Naive B cell (primary cell): Measurements from ENCODE around the gene GABRB2. TPM values are rescaled to one million over a fixed set of nuclear protein-coding genes. Genes with fewer than 3 reads are reported as not detected.

ENCODE experiments used
- ATAC-seq, 2 donors: fragments of 150-1000 bp; cut with Tn5 transposase; 2 replicates each; pipeline ENCODE4 v1.10.0; 2021; ENCODE audit warnings: low read depth in 2 of 2, mild to moderate bottlenecking in 2 of 2, moderate library complexity in 2 of 2
- DNase-seq: peaks from one replicate; pipeline ENCODE4 v3.0.0; 2022
- H3K27ac Mint-ChIP-seq, 6 donors: one replicate each; pipeline ENCODE4 v1.8.0; 2020 to 2022; ENCODE audit warnings: mild to moderate bottlenecking in 6 of 6, mixed read lengths in 6 of 6, moderate library complexity in 5 of 6, inconsistent platforms in 2 of 6
- H3K27me3 Mint-ChIP-seq, 3 donors: one replicate each; pipeline ENCODE4 v1.8.0; 2021 to 2022; ENCODE audit warnings: mixed read lengths in 3 of 3, mild to moderate bottlenecking in 1 of 3
- H3K36me3 Mint-ChIP-seq, 2 donors: one replicate each; pipeline ENCODE4 v1.8.0; 2020 to 2022; ENCODE audit warnings: mixed read lengths in 2 of 2, inconsistent platforms in 1 of 2, mild to moderate bottlenecking in 1 of 2
- H3K4me1 Mint-ChIP-seq, 3 donors: one replicate each; pipeline ENCODE4 v1.8.0; 2020 to 2022; ENCODE audit warnings: mixed read lengths in 3 of 3, inconsistent platforms in 1 of 3, mild to moderate bottlenecking in 1 of 3, moderate library complexity in 1 of 3
- H3K4me3 Mint-ChIP-seq, 8 donors: one replicate each; pipeline ENCODE4 v1.8.0; 2020 to 2022; ENCODE audit warnings: mild to moderate bottlenecking in 8 of 8, mixed read lengths in 8 of 8, moderate library complexity in 8 of 8, inconsistent platforms in 2 of 8
- H3K9me3 Mint-ChIP-seq, 7 donors: one replicate each; pipeline ENCODE4 v1.8.0; 2020 to 2022; ENCODE audit warnings: mixed read lengths in 7 of 7, mild to moderate bottlenecking in 5 of 7, inconsistent platforms in 2 of 7, moderate library complexity in 1 of 7
- polyA plus RNA-seq, 6 donors: library from polyadenylated mRNA; unstranded; fragments of 300-500 nt; fragmentation: Illumina TruSeq; gene quantifications; one replicate each; pipeline ENCODE4 v1.2.3, GENCODE V29; 2021; ENCODE audit warnings: low read depth in 6 of 6

Gene GABRB2
- polyA plus RNA-seq, 6 donors from 2014 or later, result 0.11 to 0.58 (median 0.21) TPM; not detected in 2

- H3K4me3 Mint-ChIP-seq, result no peak overlapping the region
- H3K4me1 Mint-ChIP-seq, result no peaks in the 10 kb centered on the region
- ATAC-seq, result no peak
- H3K9me3 Mint-ChIP-seq, result peaks cover 0 to 2% (median 0%) of the 10 kb centered on the region in 7 donors
- H3K27ac Mint-ChIP-seq, result no peak overlapping the region
- DNase-seq, result no peak
- no peaks in the 10 kb centered on the region for H3K27me3 Mint-ChIP-seq
- H3K36me3 Mint-ChIP-seq, result no peaks in the 10 kb centered on the region
These were observed 146.4 kb downstream of the GABRB2 start for GRCh38 chr5:161399996-161400562.

- Mint-ChIP-seq H3K27me3 (no peaks in the 10 kb centered on the region), H3K4me3 (no peak overlapping the region), H3K36me3 (no peaks in the 10 kb centered on the region), H3K9me3 (peaks cover 0 to 2% (median 0%) of the 10 kb centered on the region in 7 donors), H3K4me1 (no peaks in the 10 kb centered on the region), H3K27ac (no peak overlapping the region)
- DNase-seq, result no peak
- ATAC-seq, result no peak
These were observed 149.1 kb downstream of the GABRB2 start for GRCh38 chr5:161397448-161397847.

- Mint-ChIP-seq H3K27me3 (no peaks in the 10 kb centered on the region), H3K4me3 (no peak overlapping the region), H3K36me3 (no peaks in the 10 kb centered on the region), H3K9me3 (peaks cover 0 to 2% (median 0%) of the 10 kb centered on the region in 7 donors), H3K27ac (no peak overlapping the region), H3K4me1 (no peaks in the 10 kb centered on the region)
- ATAC-seq (no peak), DNase-seq (no peak)
These were observed 150.4 kb downstream of the GABRB2 start for GRCh38 chr5:161396171-161396570.

GRCh38 chr5:161391724-161392123, 154.8 kb downstream of the GABRB2 start:
- no peak for DNase-seq
- no peak for ATAC-seq
- H3K4me3 Mint-ChIP-seq, result no peak overlapping the region
- no peak overlapping the region for H3K27ac Mint-ChIP-seq
- H3K4me1 Mint-ChIP-seq, result no peaks in the 10 kb centered on the region
- H3K36me3 Mint-ChIP-seq, result no peaks in the 10 kb centered on the region
- no peaks in the 10 kb centered on the region for H3K9me3 Mint-ChIP-seq
- H3K27me3 Mint-ChIP-seq, result no peaks in the 10 kb centered on the region

- Mint-ChIP-seq H3K4me1 (no peaks in the 10 kb centered on the region), H3K36me3 (no peaks in the 10 kb centered on the region), H3K4me3 (no peak overlapping the region), H3K9me3 (no peaks in the 10 kb centered on the region), H3K27me3 (peaks cover 0 to 3% (median 0%) of the 10 kb centered on the region in 3 donors), H3K27ac (no peak overlapping the region)
- ATAC-seq (no peak), DNase-seq (no peak)
These were observed 155.5 kb downstream of the GABRB2 start for GRCh38 chr5:161391016-161391415.

GRCh38 chr5:161387121-161387520, 159.4 kb downstream of the GABRB2 start:
- Mint-ChIP-seq H3K4me3 (no peak overlapping the region), H3K36me3 (no peaks in the 10 kb centered on the region), H3K27me3 (peaks cover 0 to 12% (median 0%) of the 10 kb centered on the region in 3 donors), H3K27ac (no peak overlapping the region), H3K4me1 (no peaks in the 10 kb centered on the region), H3K9me3 (no peaks in the 10 kb centered on the region)
- ATAC-seq, result no peak
- DNase-seq, result no peak

- Mint-ChIP-seq H3K4me1 (no peaks in the 10 kb centered on the region), H3K27me3 (peaks cover 0 to 12% (median 0%) of the 10 kb centered on the region in 3 donors), H3K27ac (no peak overlapping the region), H3K4me3 (no peak overlapping the region), H3K9me3 (no peaks in the 10 kb centered on the region), H3K36me3 (no peaks in the 10 kb centered on the region)
- no peak for DNase-seq
- ATAC-seq, result no peak
These were observed 161.5 kb downstream of the GABRB2 start for GRCh38 chr5:161385027-161385426.

- no peak overlapping the region for H3K4me3 Mint-ChIP-seq
- no peaks in the 10 kb centered on the region for H3K4me1 Mint-ChIP-seq
- H3K36me3 Mint-ChIP-seq, result no peaks in the 10 kb centered on the region
- H3K27ac Mint-ChIP-seq, result peak overlapping the region in 1 of 6 donors; percentile 24
- ATAC-seq (no peak), DNase-seq (no peak)
- H3K9me3 Mint-ChIP-seq, result no peaks in the 10 kb centered on the region
- peaks cover 0 to 12% (median 0%) of the 10 kb centered on the region in 3 donors for H3K27me3 Mint-ChIP-seq
These were observed 163.8 kb downstream of the GABRB2 start for GRCh38 chr5:161382685-161383084.

- Mint-ChIP-seq H3K36me3 (no peaks in the 10 kb centered on the region), H3K4me1 (no peaks in the 10 kb centered on the region), H3K27me3 (peaks cover 0 to 4% (median 0%) of the 10 kb centered on the region in 3 donors), H3K9me3 (no peaks in the 10 kb centered on the region), H3K4me3 (no peak overlapping the region), H3K27ac (no peak overlapping the region)
- DNase-seq (no peak), ATAC-seq (no peak)
These were observed 166.0 kb downstream of the GABRB2 start for GRCh38 chr5:161380486-161380885.

GRCh38 chr5:161378701-161379100, 167.8 kb downstream of the GABRB2 start:
- no peaks in the 10 kb centered on the region for H3K4me1 Mint-ChIP-seq
- H3K27me3 Mint-ChIP-seq, result no peaks in the 10 kb centered on the region
- no peak overlapping the region for H3K27ac Mint-ChIP-seq
- ATAC-seq, result no peak
- no peak for DNase-seq
- H3K36me3 Mint-ChIP-seq, result no peaks in the 10 kb centered on the region
- H3K9me3 Mint-ChIP-seq, result no peaks in the 10 kb centered on the region
- H3K4me3 Mint-ChIP-seq, result no peak overlapping the region

GRCh38 chr5:161376034-161376433, 170.5 kb downstream of the GABRB2 start:
- no peaks in the 10 kb centered on the region for H3K9me3 Mint-ChIP-seq
- no peak overlapping the region for H3K27ac Mint-ChIP-seq
- no peaks in the 10 kb centered on the region for H3K27me3 Mint-ChIP-seq
- no peak overlapping the region for H3K4me3 Mint-ChIP-seq
- no peaks in the 10 kb centered on the region for H3K4me1 Mint-ChIP-seq
- no peaks in the 10 kb centered on the region for H3K36me3 Mint-ChIP-seq
- DNase-seq, result no peak
- no peak for ATAC-seq

GRCh38 chr5:161373345-161373707, 173.2 kb downstream of the GABRB2 start:
- ATAC-seq (no peak), DNase-seq (no peak)
- no peak overlapping the region for H3K4me3 Mint-ChIP-seq
- peaks cover 0 to 1% (median 0%) of the 10 kb centered on the region in 7 donors for H3K9me3 Mint-ChIP-seq
- no peak overlapping the region for H3K27ac Mint-ChIP-seq
- no peaks in the 10 kb centered on the region for H3K4me1 Mint-ChIP-seq
- H3K27me3 Mint-ChIP-seq, result no peaks in the 10 kb centered on the region
- no peaks in the 10 kb centered on the region for H3K36me3 Mint-ChIP-seq

- ATAC-seq, result no peak
- H3K4me3 Mint-ChIP-seq, result no peak overlapping the region
- H3K4me1 Mint-ChIP-seq, result no peaks in the 10 kb centered on the region
- H3K36me3 Mint-ChIP-seq, result no peaks in the 10 kb centered on the region
- H3K27me3 Mint-ChIP-seq, result no peaks in the 10 kb centered on the region
- H3K27ac Mint-ChIP-seq, result no peak overlapping the region
- peaks cover 0 to 1% (median 0%) of the 10 kb centered on the region in 7 donors for H3K9me3 Mint-ChIP-seq
- DNase-seq, result no peak
These were observed 173.7 kb downstream of the GABRB2 start for GRCh38 chr5:161372682-161373344.

GRCh38 chr5:161369022-161369421, 177.5 kb downstream of the GABRB2 start:
- ATAC-seq (no peak), DNase-seq (no peak)
- H3K27ac Mint-ChIP-seq, result no peak overlapping the region
- peaks cover 0 to 1% (median 0%) of the 10 kb centered on the region in 7 donors for H3K9me3 Mint-ChIP-seq
- no peak overlapping the region for H3K4me3 Mint-ChIP-seq
- no peaks in the 10 kb centered on the region for H3K27me3 Mint-ChIP-seq
- no peaks in the 10 kb centered on the region for H3K4me1 Mint-ChIP-seq
- H3K36me3 Mint-ChIP-seq, result no peaks in the 10 kb centered on the region
